ENCODE results near the gene ITGB2.

- TF ChIP-seq CTCF (IDR thresholded peaks at IDR 0.05) (no peak), POLR2A (IDR thresholded peaks at IDR 0.05) (no peak)
These were observed 52.0 kb downstream of the ITGB2 start for GRCh38 chr21:44868707-44869106.

Data from heart left ventricle (tissue), 13 donors.